WTC11 (cell line): ENCODE results near the gene SLC12A8.

Experiments
- ATF2 ChIP-seq: sonication (generic); formaldehyde crosslinking; IDR thresholded peaks from 2 replicates; pipeline ENCODE4 v1.8.1; 2022; ENCODE audit warnings: low read depth, missing genetic modification reagents, borderline replicate concordance
- CTCF ChIP-seq: fragments of 200-600 bp; IDR thresholded peaks from 2 replicates; pipeline ENCODE4 v1.8.0; 2022; ENCODE audit warnings: antibody characterized with exemption
- GRHL2 ChIP-seq: fragments of 250-450 bp; sonication (Bioruptor Pico); IDR thresholded peaks from 2 replicates; pipeline ENCODE4 v1.8.0; 2022; ENCODE audit warnings: mild to moderate bottlenecking, moderate library complexity; ENCODE audit not compliant: insufficient replicate concordance, severe bottlenecking
- MAX ChIP-seq: sonication (generic); formaldehyde crosslinking; IDR thresholded peaks from 2 replicates; pipeline ENCODE4 v1.8.0; 2022; ENCODE audit warnings: mild to moderate bottlenecking, missing genetic modification reagents
- RELA ChIP-seq: sonication (generic); formaldehyde crosslinking; IDR thresholded peaks from 2 replicates; pipeline ENCODE4 v1.8.1; 2022; ENCODE audit warnings: missing genetic modification reagents, mild to moderate bottlenecking, borderline replicate concordance
- ZNF263 ChIP-seq: sonication (generic); formaldehyde crosslinking; IDR thresholded peaks from 2 replicates; pipeline ENCODE4 v1.8.1; 2022; ENCODE audit warnings: low read depth, mild to moderate bottlenecking, moderate library complexity, missing genetic modification reagents

GRCh38 chr3:125067225-125067624, 145.3 kb downstream of the SLC12A8 start:
- TF ChIP-seq CTCF (no peak), GRHL2 (CRISPR knock-in tag) (no peak), MAX (CRISPR knock-in tag) (no peak), RELA (no peak), ATF2 (CRISPR knock-in tag) (no peak), ZNF263 (CRISPR knock-in tag) (no peak)
